PC-9 (cell line): ENCODE measurements around the gene CDIP1. TPM values are rescaled to one million over a fixed set of nuclear protein-coding genes. Genes with fewer than 3 reads are reported as not detected.

Experiments used
- BruUV-seq: library from RNA; stranded (reverse); fragments of 400-500 nt; replicated peaks from 2 replicates; lab custom pipeline; 2021; lab: Mats Ljungman, UMichigan
- CTCF ChIA-PET: fragments of 300-600 bp; sonication (Branson Sonifier 250); formaldehyde crosslinking; loops from one replicate; lab custom pipeline; 2022; ENCODE audit warnings: antibody characterized with exemption; lab: Charles Lee
- POLR2A ChIA-PET: fragments of 300-600 bp; sonication (Branson Sonifier 250); formaldehyde crosslinking; loops from one replicate; lab custom pipeline; 2022; ENCODE audit warnings: antibody characterized with exemption; ENCODE audit not compliant: unreplicated experiment; lab: Charles Lee
- DNase-seq, 2 experiments: peaks; one replicate each; pipeline versions ENCODE4 v3.0.0 to v3.0.0-alpha.2; 2015 to 2022; ENCODE audit warnings: mixed read lengths in 1 of 2
- H2AFZ ChIP-seq: fragments of 200-600 bp; sonication (generic); 2 replicates; pipeline ENCODE4 v1.8.1; 2017; ENCODE audit warnings: antibody characterized with exemption
- H3F3A ChIP-seq: fragments of 200-600 bp; sonication (generic); 2 replicates; pipeline ENCODE4 v1.8.1; 2017; ENCODE audit warnings: antibody characterized with exemption, mild to moderate bottlenecking, low read depth; ENCODE audit not compliant: insufficient read depth
- H3K27ac ChIP-seq: fragments of 200-600 bp; sonication (generic); 2 replicates; pipeline ENCODE4 v1.6.1; 2016; ENCODE audit warnings: mixed run types
- H3K27me3 ChIP-seq: fragments of 200-600 bp; sonication (generic); 2 replicates; pipeline ENCODE4 v1.6.1; 2016; ENCODE audit warnings: low read depth, mixed run types; ENCODE audit not compliant: insufficient read depth
- H3K36me3 ChIP-seq: fragments of 200-600 bp; sonication (generic); 2 replicates; pipeline ENCODE4 v1.6.1; 2016; ENCODE audit warnings: low read depth, mixed run types
- H3K4me1 ChIP-seq: fragments of 200-600 bp; sonication (generic); replicated peaks from 2 replicates; pipeline ENCODE4 v1.6.1; 2016; ENCODE audit warnings: mixed run types; ENCODE audit not compliant: insufficient read depth
- H3K4me2 ChIP-seq: fragments of 200-600 bp; sonication (generic); 2 replicates; pipeline ENCODE4 v1.6.1; 2017; ENCODE audit warnings: mixed run types
- H3K4me3 ChIP-seq: fragments of 200-600 bp; sonication (generic); 2 replicates; pipeline ENCODE4 v1.6.1; 2016; ENCODE audit warnings: mixed run types
- H3K79me2 ChIP-seq: fragments of 200-600 bp; sonication (generic); 2 replicates; pipeline ENCODE4 v1.6.1; 2017; ENCODE audit warnings: low read depth, mixed run types
- H3K9me2 ChIP-seq: fragments of 200-600 bp; sonication (generic); 2 replicates; pipeline ENCODE4 v1.8.1; 2017; ENCODE audit warnings: mild to moderate bottlenecking; ENCODE audit not compliant: insufficient read depth
- H3K9me3 ChIP-seq: fragments of 200-600 bp; sonication (generic); 2 replicates; pipeline ENCODE4 v1.8.1; 2016; ENCODE audit warnings: low read depth; ENCODE audit not compliant: insufficient read depth
- H4K20me1 ChIP-seq: fragments of 200-600 bp; sonication (generic); 2 replicates; pipeline ENCODE4 v1.8.1; 2017; ENCODE audit not compliant: insufficient read depth
- EZH2 ChIP-seq: fragments of 200-600 bp; sonication (generic); IDR thresholded peaks from 2 replicates; pipeline ENCODE4 v1.8.0; 2017; ENCODE audit warnings: antibody characterized with exemption, low read depth
- intact Hi-C: fragments of 100-400 bp; cut with micrococcal nuclease; formaldehyde crosslinking; loops from one replicate; pipeline ENCODE4 v1.10.0; 2022; ENCODE audit not compliant: unreplicated experiment
- total RNA-seq: library from RNA; stranded (reverse); gene quantifications from 2 replicates; pipeline ENCODE4 v1.2.3, GENCODE V29; 2021
- TF ChIP-seq, protein P1 (sequence below): fragments of 200-600 bp; sonication (generic); conservative IDR thresholded peaks from 2 replicates; pipeline ENCODE4 v1.6.1; 2017; ENCODE audit warnings: mixed run types, antibody characterized with exemption, mild to moderate bottlenecking, moderate library complexity

The CDIP1 gene
- total RNA-seq, 1 experiment from 2014 or later: 10.7 TPM

DNA sequence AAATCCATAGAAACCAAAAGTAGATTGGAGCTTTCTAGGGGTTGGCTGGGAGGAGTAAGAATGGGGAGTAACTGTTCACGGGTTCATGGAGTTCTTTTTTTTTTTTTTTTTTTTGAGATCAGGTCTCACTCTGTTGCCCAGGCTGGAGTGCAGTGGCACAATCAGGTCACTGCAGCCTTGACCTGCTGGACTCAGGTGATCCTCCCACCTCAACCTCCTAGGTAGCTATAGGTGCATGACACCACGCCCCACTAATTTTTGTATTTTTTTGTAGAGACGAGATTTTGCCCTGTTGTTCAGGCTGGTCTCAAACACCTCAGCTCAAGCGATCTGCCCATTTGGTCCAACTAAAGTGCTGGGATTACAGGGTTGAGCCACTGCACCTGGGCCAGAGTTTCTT, 65.7 kb downstream of the CDIP1 start:
- CTCF ChIA-PET: interaction anchor here (0.7 kb wide), 1 partner anchor 80 kb away, joined by 19 read pairs; no protein-coding TSS in a partner anchor
- Histone ChIP-seq H3K36me3 (no peaks in the 10 kb centered on the region), H3K4me1 (peaks cover 21% of the 10 kb centered on the region), H3K4me2 (peak overlapping the region; percentile 91), H4K20me1 (no peaks in the 10 kb centered on the region; the same call in 1 of the 2 replicates), H3K9me2 (no peaks in the 10 kb centered on the region), H3K9me3 (no peaks in the 10 kb centered on the region), H3K27ac (no peak overlapping the region), H3K4me3 (peak overlapping the region; percentile 96; the same call in 1 of the 2 replicates), H3F3A (peaks cover 45% of the 10 kb centered on the region; the same call in 1 of the 2 replicates), H2AFZ (no peak overlapping the region), H3K27me3 (no peaks in the 10 kb centered on the region), H3K79me2 (peaks cover 50% of the 10 kb centered on the region)
- BruUV-seq: no TSS peak
- intact Hi-C loops: no loop called here
- TF ChIP-seq EZH2: no peak
- TF ChIP-seq, protein P1, sequence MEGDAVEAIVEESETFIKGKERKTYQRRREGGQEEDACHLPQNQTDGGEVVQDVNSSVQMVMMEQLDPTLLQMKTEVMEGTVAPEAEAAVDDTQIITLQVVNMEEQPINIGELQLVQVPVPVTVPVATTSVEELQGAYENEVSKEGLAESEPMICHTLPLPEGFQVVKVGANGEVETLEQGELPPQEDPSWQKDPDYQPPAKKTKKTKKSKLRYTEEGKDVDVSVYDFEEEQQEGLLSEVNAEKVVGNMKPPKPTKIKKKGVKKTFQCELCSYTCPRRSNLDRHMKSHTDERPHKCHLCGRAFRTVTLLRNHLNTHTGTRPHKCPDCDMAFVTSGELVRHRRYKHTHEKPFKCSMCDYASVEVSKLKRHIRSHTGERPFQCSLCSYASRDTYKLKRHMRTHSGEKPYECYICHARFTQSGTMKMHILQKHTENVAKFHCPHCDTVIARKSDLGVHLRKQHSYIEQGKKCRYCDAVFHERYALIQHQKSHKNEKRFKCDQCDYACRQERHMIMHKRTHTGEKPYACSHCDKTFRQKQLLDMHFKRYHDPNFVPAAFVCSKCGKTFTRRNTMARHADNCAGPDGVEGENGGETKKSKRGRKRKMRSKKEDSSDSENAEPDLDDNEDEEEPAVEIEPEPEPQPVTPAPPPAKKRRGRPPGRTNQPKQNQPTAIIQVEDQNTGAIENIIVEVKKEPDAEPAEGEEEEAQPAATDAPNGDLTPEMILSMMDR: no peak
- DNase-seq: no peak
- POLR2A ChIA-PET: interaction anchor here (0.6 kb wide), 1 partner anchor 328 kb away, joined by 4 read pairs; no protein-coding TSS in a partner anchor

DNA sequence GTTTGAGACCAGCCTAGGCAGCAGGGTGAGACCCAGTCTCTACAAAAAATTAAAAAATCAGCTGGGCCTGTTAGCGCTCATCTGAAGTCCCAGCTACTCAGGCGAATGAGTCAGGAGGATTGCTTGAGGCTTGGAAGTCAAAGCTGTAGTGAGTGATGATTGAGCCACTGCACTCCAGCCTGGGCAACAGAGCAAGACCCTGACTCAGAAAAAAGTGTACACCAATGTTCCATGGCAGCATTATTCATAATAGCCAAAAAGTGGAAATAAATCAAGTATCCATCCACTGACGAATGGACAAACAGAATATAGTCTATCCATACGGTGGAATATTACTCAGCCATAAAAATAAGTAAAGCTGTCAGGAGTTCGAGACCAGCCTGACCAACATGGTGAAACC, 66.7 kb downstream of the CDIP1 start:
- Histone ChIP-seq H3F3A (peaks cover 36% of the 10 kb centered on the region; the same call in 1 of the 2 replicates), H3K27me3 (no peaks in the 10 kb centered on the region), H3K9me2 (no peaks in the 10 kb centered on the region), H2AFZ (no peak overlapping the region), H3K27ac (no peak overlapping the region), H3K36me3 (no peaks in the 10 kb centered on the region), H3K4me1 (peaks cover 17% of the 10 kb centered on the region), H3K79me2 (peaks cover 46% of the 10 kb centered on the region), H3K4me3 (no peak overlapping the region), H3K4me2 (no peak overlapping the region), H4K20me1 (no peaks in the 10 kb centered on the region; the same call in 1 of the 2 replicates), H3K9me3 (no peaks in the 10 kb centered on the region)
- no TSS peak for BruUV-seq
- ChIA-PET POLR2A (interaction anchor here (0.6 kb wide), 1 partner anchor 57 kb away, joined by 9 read pairs; no protein-coding TSS in a partner anchor), CTCF (no interaction called here)
- intact Hi-C loops: no loop called here
- DNase-seq: no peak
- no peak for TF ChIP-seq EZH2
- TF ChIP-seq, protein P1: no peak

DNA sequence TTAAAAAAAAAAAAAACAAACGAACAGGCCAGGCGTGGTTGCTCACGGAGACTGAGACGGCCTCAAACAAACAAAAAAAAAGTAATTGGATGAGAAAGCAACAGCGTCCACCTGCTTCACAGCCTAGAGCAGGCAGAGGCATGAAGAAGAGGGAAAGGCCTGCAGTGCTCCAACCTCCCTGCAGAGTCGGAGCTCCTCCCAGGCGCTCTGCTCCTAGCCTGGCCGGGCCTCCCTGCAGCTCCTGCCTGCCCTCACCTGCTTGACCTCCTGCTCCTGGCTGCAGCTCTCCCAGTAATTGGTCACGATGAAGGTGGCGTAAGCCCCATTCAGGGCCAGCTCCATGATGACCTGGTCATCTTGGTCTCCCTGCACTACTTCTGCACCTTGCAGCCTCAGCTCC, 69.6 kb downstream of the CDIP1 start:
- BruUV-seq: no TSS peak
- Histone ChIP-seq H3K9me3 (no peaks in the 10 kb centered on the region), H3K79me2 (peaks cover 29% of the 10 kb centered on the region), H3K4me3 (no peak overlapping the region), H3K4me1 (peaks cover 28% of the 10 kb centered on the region), H3K27me3 (no peaks in the 10 kb centered on the region), H2AFZ (no peak overlapping the region), H3K27ac (no peak overlapping the region), H3K9me2 (no peaks in the 10 kb centered on the region), H3F3A (peaks cover 48% of the 10 kb centered on the region), H3K36me3 (no peaks in the 10 kb centered on the region), H3K4me2 (no peak overlapping the region), H4K20me1 (peaks cover 11% of the 10 kb centered on the region)
- ChIA-PET POLR2A (no interaction called here), CTCF (interaction anchor here (0.6 kb wide), 1 partner anchor 82 kb away, joined by 6 read pairs; no protein-coding TSS in a partner anchor)
- no peak for DNase-seq
- TF ChIP-seq, protein P1: no peak
- no peak for TF ChIP-seq EZH2
- intact Hi-C loops: no loop called here
